ENCODE data around the gene KCTD20.
"Not testable (repeated sequence)": the region's sequence is repeated elsewhere in the genome, so short reads cannot be mapped to it uniquely, and the experiment has no call there.

Gene KCTD20

GRCh38 chr6:36442671-36443470 lies at the start of gene KCTD20, which contains the start of gene PXT1:
KCTD20 (plus strand) TSS chr6:36443000; CDS start chr6:36470098, 27,098 bp downstream.
PXT1 (minus strand) TSS chr6:36442854; CDS start chr6:36426082, 16,772 bp downstream.
- H3K9me3 Mint-ChIP-seq: no peaks in the 10 kb centered on the region
- peak within 1 kb of the TSS; percentile 92 for H3K4me3 Mint-ChIP-seq
- H3K36me3 Mint-ChIP-seq (ENCODE audit: low read depth): peaks cover 19% of the 10 kb centered on the region
- peaks cover 26% of the 10 kb centered on the region for H3K4me1 Mint-ChIP-seq (ENCODE audit: low read depth)
- intact Hi-C loops (cut with micrococcal nuclease): no loop called here
- H3K27me3 Mint-ChIP-seq: no peaks in the 10 kb centered on the region
- H3K27ac Mint-ChIP-seq: peak within 1 kb of the TSS; percentile 96

GRCh38 chr6:36399970-36400369 lies 42.8 kb upstream of the KCTD20 start:
- Mint-ChIP-seq H3K27me3 (peaks cover 4% of the 10 kb centered on the region), H3K4me3 (no peak overlapping the region)
- intact Hi-C loops (cut with micrococcal nuclease): no loop called here

GRCh38 chr6:36402481-36402880 lies 40.3 kb upstream of the KCTD20 start:
- H3K4me1 Mint-ChIP-seq (ENCODE audit: low read depth): no peaks in the 10 kb centered on the region
- no peak overlapping the region for H3K27ac Mint-ChIP-seq
- H3K4me3 Mint-ChIP-seq: no peak overlapping the region
- peaks cover 4% of the 10 kb centered on the region for H3K27me3 Mint-ChIP-seq
- H3K9me3 Mint-ChIP-seq: no peaks in the 10 kb centered on the region
- no peaks in the 10 kb centered on the region for H3K36me3 Mint-ChIP-seq (ENCODE audit: low read depth)
- intact Hi-C loops (cut with micrococcal nuclease): no loop called here

More at GRCh38 chr6:36399970-36400369, 42.8 kb upstream of the KCTD20 start:
- Mint-ChIP-seq H3K4me1 (ENCODE audit: low read depth) (peaks cover 5% of the 10 kb centered on the region), H3K27ac (no peak overlapping the region), H3K9me3 (no peaks in the 10 kb centered on the region), H3K36me3 (ENCODE audit: low read depth) (no peaks in the 10 kb centered on the region)

GRCh38 chr6:36404164-36404563 lies 38.6 kb upstream of the KCTD20 start:
- Mint-ChIP-seq H3K27me3 (peaks cover 7% of the 10 kb centered on the region), H3K27ac (no peak overlapping the region), H3K4me3 (no peak overlapping the region), H3K36me3 (ENCODE audit: low read depth) (no peaks in the 10 kb centered on the region), H3K4me1 (ENCODE audit: low read depth) (no peaks in the 10 kb centered on the region), H3K9me3 (no peaks in the 10 kb centered on the region)
- intact Hi-C loops (cut with micrococcal nuclease): no loop called here

GRCh38 chr6:36409718-36410117 lies 33.1 kb upstream of the KCTD20 start:
- H3K27ac Mint-ChIP-seq; H3K9me3 Mint-ChIP-seq; H3K4me3 Mint-ChIP-seq; H3K4me1 Mint-ChIP-seq (ENCODE audit: low read depth); intact Hi-C loops (cut with micrococcal nuclease); H3K36me3 Mint-ChIP-seq (ENCODE audit: low read depth): not testable (repeated sequence)
- H3K27me3 Mint-ChIP-seq: peaks cover 13% of the 10 kb centered on the region

GRCh38 chr6:36413489-36414480 lies 29.0 kb upstream of the KCTD20 start:
- H3K27me3 Mint-ChIP-seq: peaks cover 16% of the 10 kb centered on the region
- no peak overlapping the region for H3K4me3 Mint-ChIP-seq
- no peak overlapping the region for H3K27ac Mint-ChIP-seq
- H3K9me3 Mint-ChIP-seq: peaks cover 9% of the 10 kb centered on the region
- intact Hi-C loops (cut with micrococcal nuclease): no loop called here
- no peaks in the 10 kb centered on the region for H3K36me3 Mint-ChIP-seq (ENCODE audit: low read depth)
- H3K4me1 Mint-ChIP-seq (ENCODE audit: low read depth): peaks cover 9% of the 10 kb centered on the region

GRCh38 chr6:36414481-36414880 lies 28.3 kb upstream of the KCTD20 start:
- H3K27ac Mint-ChIP-seq: no peak overlapping the region
- intact Hi-C loops (cut with micrococcal nuclease): no loop called here
- no peak overlapping the region for H3K4me3 Mint-ChIP-seq
- no peaks in the 10 kb centered on the region for H3K36me3 Mint-ChIP-seq (ENCODE audit: low read depth)
- H3K27me3 Mint-ChIP-seq: peaks cover 16% of the 10 kb centered on the region
- H3K9me3 Mint-ChIP-seq: peaks cover 9% of the 10 kb centered on the region
- peaks cover 15% of the 10 kb centered on the region for H3K4me1 Mint-ChIP-seq (ENCODE audit: low read depth)

GRCh38 chr6:36418558-36418957 lies 24.2 kb upstream of the KCTD20 start:
- Mint-ChIP-seq H3K27ac (no peak overlapping the region), H3K36me3 (ENCODE audit: low read depth) (no peaks in the 10 kb centered on the region), H3K9me3 (no peaks in the 10 kb centered on the region), H3K4me3 (no peak overlapping the region), H3K27me3 (peaks cover 7% of the 10 kb centered on the region), H3K4me1 (ENCODE audit: low read depth) (peaks cover 29% of the 10 kb centered on the region)
- intact Hi-C loops (cut with micrococcal nuclease): no loop called here

- Mint-ChIP-seq H3K27me3 (peaks cover 6% of the 10 kb centered on the region), H3K36me3 (ENCODE audit: low read depth) (no peaks in the 10 kb centered on the region), H3K4me1 (ENCODE audit: low read depth) (peaks cover 29% of the 10 kb centered on the region), H3K4me3 (no peak overlapping the region), H3K27ac (no peak overlapping the region), H3K9me3 (no peaks in the 10 kb centered on the region)
- intact Hi-C loops (cut with micrococcal nuclease): no loop called here
Measured at GRCh38 chr6:36419310-36419709, 23.5 kb upstream of the KCTD20 start.

- Mint-ChIP-seq H3K27me3 (no peaks in the 10 kb centered on the region), H3K4me3 (peak overlapping the region; percentile 80), H3K36me3 (ENCODE audit: low read depth) (no peaks in the 10 kb centered on the region), H3K9me3 (no peaks in the 10 kb centered on the region), H3K27ac (peak overlapping the region; percentile 78), H3K4me1 (ENCODE audit: low read depth) (peaks cover 28% of the 10 kb centered on the region)
- intact Hi-C loops (cut with micrococcal nuclease): loop anchor here (1.0 to 10.0 kb wide), 4 partner anchors 19 to 170 kb away; partner anchors contain the start of gene SRSF3
Measured at GRCh38 chr6:36422714-36423100, 20.1 kb upstream of the KCTD20 start.

GRCh38 chr6:36423101-36423824 lies 19.5 kb upstream of the KCTD20 start:
- Mint-ChIP-seq H3K4me1 (ENCODE audit: low read depth) (peaks cover 28% of the 10 kb centered on the region), H3K27ac (peak overlapping the region; percentile 78), H3K27me3 (no peaks in the 10 kb centered on the region), H3K9me3 (no peaks in the 10 kb centered on the region), H3K4me3 (peak overlapping the region; percentile 80), H3K36me3 (ENCODE audit: low read depth) (no peaks in the 10 kb centered on the region)
- intact Hi-C loops (cut with micrococcal nuclease): loop anchor here (1.0 to 10.0 kb wide), 4 partner anchors 18 to 169 kb away; partner anchors contain the start of gene SRSF3

GRCh38 chr6:36426622-36427021 lies 16.2 kb upstream of the KCTD20 start:
- no peak overlapping the region for H3K27ac Mint-ChIP-seq
- H3K36me3 Mint-ChIP-seq (ENCODE audit: low read depth): no peaks in the 10 kb centered on the region
- H3K4me1 Mint-ChIP-seq (ENCODE audit: low read depth): peaks cover 14% of the 10 kb centered on the region
- H3K4me3 Mint-ChIP-seq: no peak overlapping the region
- H3K27me3 Mint-ChIP-seq: no peaks in the 10 kb centered on the region
- no peaks in the 10 kb centered on the region for H3K9me3 Mint-ChIP-seq
- intact Hi-C loops (cut with micrococcal nuclease): loop anchor here (10.0 kb wide), 1 partner anchor 68 kb away; no protein-coding TSS in a partner anchor

- no peaks in the 10 kb centered on the region for H3K36me3 Mint-ChIP-seq (ENCODE audit: low read depth)
- no peaks in the 10 kb centered on the region for H3K27me3 Mint-ChIP-seq
- intact Hi-C loops (cut with micrococcal nuclease): loop anchor here (10.0 kb wide), 1 partner anchor 66 kb away; no protein-coding TSS in a partner anchor
- peaks cover under 1% of the 10 kb centered on the region for H3K4me1 Mint-ChIP-seq (ENCODE audit: low read depth)
- no peak overlapping the region for H3K27ac Mint-ChIP-seq
- H3K4me3 Mint-ChIP-seq: no peak overlapping the region
- no peaks in the 10 kb centered on the region for H3K9me3 Mint-ChIP-seq
Measured at GRCh38 chr6:36428911-36429310, 13.9 kb upstream of the KCTD20 start.

Data from dendritic cell treated with granulocyte-macrophage colony-stimulating factor and Interleukin-4, amounts not matched to agents 40 ng/mL and 50 ng/mL, for 4 days (primary cell).